GM18858 (cell line): ENCODE measurements around the gene CHST1.

Source experiments
- ATAC-seq: cut with Tn5 transposase; IDR thresholded peaks from one replicate; pipeline ENCODE4 v1.9.1; 2021; ENCODE audit not compliant: unreplicated experiment

The CHST1 gene

GRCh38 chr11:45675646-45676045 lies 10.2 kb upstream of the CHST1 start:
- no peak for ATAC-seq

GRCh38 chr11:45674481-45675190 lies 9.2 kb upstream of the CHST1 start:
- ATAC-seq = no peak

- no peak for ATAC-seq
These were observed 8.0 kb upstream of the CHST1 start for GRCh38 chr11:45673441-45673840.

- no peak for ATAC-seq
These were observed 7.2 kb upstream of the CHST1 start for GRCh38 chr11:45672593-45672992.

GRCh38 chr11:45671246-45672171 lies 6.1 kb upstream of the CHST1 start:
- ATAC-seq = no peak

- ATAC-seq = no peak
These were observed 5.1 kb upstream of the CHST1 start for GRCh38 chr11:45670386-45671135.

GRCh38 chr11:45669956-45670355 lies 4.5 kb upstream of the CHST1 start:
- no peak for ATAC-seq

- ATAC-seq = no peak
These were observed 3.7 kb upstream of the CHST1 start for GRCh38 chr11:45669146-45669545.

- no peak for ATAC-seq
These were observed 2.7 kb upstream of the CHST1 start for GRCh38 chr11:45667929-45668680.

- no peak for ATAC-seq
These were observed 1.5 kb upstream of the CHST1 start for GRCh38 chr11:45666648-45667642.

GRCh38 chr11:45665933-45666647 lies 668 bp upstream of the CHST1 start:
- no peak for ATAC-seq

GRCh38 chr11:45664376-45665205 lies 831 bp downstream of the CHST1 start:
- no peak for ATAC-seq

GRCh38 chr11:45663486-45664375 lies 1.7 kb downstream of the CHST1 start:
- ATAC-seq = no peak

- ATAC-seq = no peak
These were observed 2.5 kb downstream of the CHST1 start for GRCh38 chr11:45662665-45663485.

- ATAC-seq = no peak
These were observed 3.2 kb downstream of the CHST1 start for GRCh38 chr11:45662096-45662664.
